Tibial nerve (tissue), 4 donors: ENCODE results near the gene MYL10.

Source experiments
- EP300 ChIP-seq, 2 donors: sonication (generic); formaldehyde crosslinking; IDR thresholded peaks; one replicate each; pipeline ENCODE4 v1.6.1; 2017; ENCODE audit warnings: antibody characterized with exemption in 2 of 2, mild to moderate bottlenecking in 1 of 2
- POLR2A ChIP-seq, 2 donors: fragments of 450-650 bp; IDR thresholded peaks; one replicate each; pipeline ENCODE4 v1.6.1; 2017; ENCODE audit warnings: antibody characterized with exemption in 2 of 2, mild to moderate bottlenecking in 2 of 2, moderate library complexity in 2 of 2
- TF ChIP-seq, protein P1 (sequence below), 5 experiments: fragments of 200-600 bp in 3 of 5; fragments of 450-650 bp in 2 of 5; sonication (generic) in 3 of 5; IDR thresholded peaks; one replicate each; pipeline ENCODE4 v1.5.1; 2016 to 2019; ENCODE audit warnings: antibody characterized with exemption in 5 of 5, mild to moderate bottlenecking in 3 of 5, moderate library complexity in 2 of 5

GRCh38 chr7:101598422-101598985 is 30.6 kb downstream of the MYL10 start:
- TF ChIP-seq POLR2A (IDR thresholded peaks at IDR 0.05) (no peak), EP300 (IDR thresholded peaks at IDR 0.05) (no peak)
- TF ChIP-seq, protein P1, sequence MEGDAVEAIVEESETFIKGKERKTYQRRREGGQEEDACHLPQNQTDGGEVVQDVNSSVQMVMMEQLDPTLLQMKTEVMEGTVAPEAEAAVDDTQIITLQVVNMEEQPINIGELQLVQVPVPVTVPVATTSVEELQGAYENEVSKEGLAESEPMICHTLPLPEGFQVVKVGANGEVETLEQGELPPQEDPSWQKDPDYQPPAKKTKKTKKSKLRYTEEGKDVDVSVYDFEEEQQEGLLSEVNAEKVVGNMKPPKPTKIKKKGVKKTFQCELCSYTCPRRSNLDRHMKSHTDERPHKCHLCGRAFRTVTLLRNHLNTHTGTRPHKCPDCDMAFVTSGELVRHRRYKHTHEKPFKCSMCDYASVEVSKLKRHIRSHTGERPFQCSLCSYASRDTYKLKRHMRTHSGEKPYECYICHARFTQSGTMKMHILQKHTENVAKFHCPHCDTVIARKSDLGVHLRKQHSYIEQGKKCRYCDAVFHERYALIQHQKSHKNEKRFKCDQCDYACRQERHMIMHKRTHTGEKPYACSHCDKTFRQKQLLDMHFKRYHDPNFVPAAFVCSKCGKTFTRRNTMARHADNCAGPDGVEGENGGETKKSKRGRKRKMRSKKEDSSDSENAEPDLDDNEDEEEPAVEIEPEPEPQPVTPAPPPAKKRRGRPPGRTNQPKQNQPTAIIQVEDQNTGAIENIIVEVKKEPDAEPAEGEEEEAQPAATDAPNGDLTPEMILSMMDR (IDR thresholded peaks at IDR 0.05): no peak
